HL-60 (cell line): Measurements from ENCODE around the gene SNRPD3.

Experiments used
- CTCF ChIP-seq: IDR thresholded peaks from one replicate; pipeline ENCODE4 v1.5.1; 2011; ENCODE audit warnings: low read length, control low read depth, inconsistent platforms; ENCODE audit not compliant: insufficient read depth
- POLR2AphosphoS5 ChIP-seq: IDR thresholded peaks from 2 replicates; pipeline ENCODE4 v1.6.1; 2012; ENCODE audit warnings: low read depth
- REST ChIP-seq: IDR thresholded peaks from 2 replicates; pipeline ENCODE4 v1.6.1; 2012; ENCODE audit warnings: low read depth; ENCODE audit not compliant: insufficient replicate concordance

DNA sequence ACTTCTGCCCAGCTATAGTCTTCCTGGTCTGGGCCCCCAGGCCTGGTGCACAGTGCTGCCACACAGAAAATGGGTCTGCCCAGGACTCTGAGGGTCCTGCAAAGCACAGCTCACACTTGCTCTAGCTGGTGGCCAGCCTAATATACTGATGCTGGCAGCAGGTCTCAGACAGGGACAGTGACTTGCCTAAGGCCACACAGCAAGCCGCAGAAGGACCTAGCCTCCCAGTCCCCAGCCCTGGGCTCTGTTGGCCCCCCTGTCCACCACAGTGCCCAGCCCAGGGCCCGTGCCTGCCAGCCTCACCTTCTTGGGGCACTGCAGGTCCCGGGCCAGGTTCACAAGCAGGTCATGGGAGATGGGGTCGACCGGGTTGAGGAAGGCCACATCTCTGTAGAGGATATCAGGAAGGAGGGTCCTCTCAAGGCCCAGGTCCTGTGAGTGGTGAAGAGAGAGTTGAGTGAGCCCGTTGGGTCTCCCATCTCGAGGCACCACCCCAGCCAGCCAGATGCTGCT is 33.8 kb downstream of the SNRPD3 start:
- TF ChIP-seq POLR2AphosphoS5 (no peak), CTCF (no peak), REST (no peak)
